Neutrophil (primary cell): ENCODE measurements around the gene HEMGN.
A peak's percentile ranks its signal among the peaks of the same experiment; 100 is the strongest.

Source experiments
- H3K27ac ChIP-seq: fragments of 200-600 bp; sonication (generic); 2 replicates; pipeline ENCODE4 v1.5.1; 2016; ENCODE audit warnings: mild to moderate bottlenecking, moderate library complexity
- H3K27me3 ChIP-seq: fragments of 200-600 bp; sonication (generic); 2 replicates; pipeline ENCODE4 v1.6.0; 2016; ENCODE audit warnings: mild to moderate bottlenecking
- H3K36me3 ChIP-seq: fragments of 200-600 bp; sonication (generic); 2 replicates; pipeline ENCODE4 v1.5.1; 2017
- H3K4me1 ChIP-seq, 2 experiments: fragments of 200-600 bp in 1 of 2; sonication (generic) in 1 of 2; 1 replicate in 1 of 2; 2 replicates in 1 of 2; pipeline versions ENCODE4 v1.5.1 to v1.6.1; 2013 to 2016; ENCODE audit warnings: low read depth in 1 of 2, low read length in 1 of 2, mild to moderate bottlenecking in 1 of 2, moderate library complexity in 1 of 2; ENCODE audit not compliant: control insufficient read depth in 1 of 2, insufficient read depth in 1 of 2
- H3K4me3 ChIP-seq, 2 experiments: fragments of 200-600 bp in 1 of 2; sonication (generic) in 1 of 2; 1 replicate in 1 of 2; 2 replicates in 1 of 2; pipeline ENCODE4 v1.5.1; 2013 to 2016; ENCODE audit warnings: low read depth in 1 of 2, low read length in 1 of 2, mild to moderate bottlenecking in 1 of 2, moderate library complexity in 1 of 2
- H3K9me3 ChIP-seq: fragments of 200-600 bp; sonication (generic); 2 replicates; pipeline ENCODE4 v1.5.1; 2016
- TF ChIP-seq, protein P1 (sequence below): fragments of 200-600 bp; sonication (generic); IDR thresholded peaks from 2 replicates; pipeline ENCODE4 v1.5.1; 2016; ENCODE audit warnings: antibody characterized with exemption

Gene HEMGN

DNA sequence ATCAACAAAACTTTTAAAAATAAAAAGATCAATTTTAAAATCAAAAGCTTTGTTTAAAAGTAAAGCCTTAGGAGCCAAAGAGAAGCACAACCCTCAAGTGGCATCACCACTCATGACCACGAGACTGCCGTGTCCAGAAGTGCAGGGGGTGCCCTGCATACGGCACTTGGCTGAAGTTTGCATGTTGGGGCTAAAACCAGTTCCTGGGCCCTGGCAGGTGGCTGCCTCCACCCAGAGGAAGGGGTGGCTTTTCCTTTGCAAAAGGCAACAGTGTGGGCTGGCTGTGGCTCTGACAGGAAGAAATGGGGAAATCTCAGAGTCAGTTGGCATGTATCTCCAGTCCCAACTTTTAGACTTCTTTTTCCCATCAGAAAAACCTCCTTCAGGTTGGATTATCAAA lies 30.9 kb downstream of the HEMGN start:
- H3K4me3 ChIP-seq = peak overlapping the region; percentile 55 to 57
- H3K27me3 ChIP-seq = no peaks in the 10 kb centered on the region
- H3K4me1 ChIP-seq = peaks cover 79 to 84% of the 10 kb centered on the region in 2 experiments
- H3K36me3 ChIP-seq = peaks cover 21% of the 10 kb centered on the region
- TF ChIP-seq, protein P1, sequence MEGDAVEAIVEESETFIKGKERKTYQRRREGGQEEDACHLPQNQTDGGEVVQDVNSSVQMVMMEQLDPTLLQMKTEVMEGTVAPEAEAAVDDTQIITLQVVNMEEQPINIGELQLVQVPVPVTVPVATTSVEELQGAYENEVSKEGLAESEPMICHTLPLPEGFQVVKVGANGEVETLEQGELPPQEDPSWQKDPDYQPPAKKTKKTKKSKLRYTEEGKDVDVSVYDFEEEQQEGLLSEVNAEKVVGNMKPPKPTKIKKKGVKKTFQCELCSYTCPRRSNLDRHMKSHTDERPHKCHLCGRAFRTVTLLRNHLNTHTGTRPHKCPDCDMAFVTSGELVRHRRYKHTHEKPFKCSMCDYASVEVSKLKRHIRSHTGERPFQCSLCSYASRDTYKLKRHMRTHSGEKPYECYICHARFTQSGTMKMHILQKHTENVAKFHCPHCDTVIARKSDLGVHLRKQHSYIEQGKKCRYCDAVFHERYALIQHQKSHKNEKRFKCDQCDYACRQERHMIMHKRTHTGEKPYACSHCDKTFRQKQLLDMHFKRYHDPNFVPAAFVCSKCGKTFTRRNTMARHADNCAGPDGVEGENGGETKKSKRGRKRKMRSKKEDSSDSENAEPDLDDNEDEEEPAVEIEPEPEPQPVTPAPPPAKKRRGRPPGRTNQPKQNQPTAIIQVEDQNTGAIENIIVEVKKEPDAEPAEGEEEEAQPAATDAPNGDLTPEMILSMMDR = no peak
- H3K27ac ChIP-seq = peak overlapping the region; percentile 94
- no peaks in the 10 kb centered on the region for H3K9me3 ChIP-seq

- Histone ChIP-seq H3K27me3 (no peaks in the 10 kb centered on the region), H3K27ac (peak overlapping the region; percentile 94), H3K4me1 (peaks cover 84 to 91% of the 10 kb centered on the region in 2 experiments), H3K9me3 (no peaks in the 10 kb centered on the region), H3K4me3 (peak overlapping the region; percentile 55 to 57), H3K36me3 (peaks cover 16% of the 10 kb centered on the region)
- TF ChIP-seq, protein P1 = no peak
Measured at GRCh38 chr9:97906236-97906831, 31.6 kb downstream of the HEMGN start.

- TF ChIP-seq, protein P1 = no peak
- Histone ChIP-seq H3K4me1 (peaks cover 88 to 96% of the 10 kb centered on the region in 2 experiments), H3K4me3 (peak overlapping the region in 1 of 2 experiments; percentile 55), H3K27ac (peak overlapping the region; percentile 94), H3K36me3 (peaks cover 6% of the 10 kb centered on the region), H3K27me3 (no peaks in the 10 kb centered on the region), H3K9me3 (no peaks in the 10 kb centered on the region)
Measured at GRCh38 chr9:97905228-97905627, 32.7 kb downstream of the HEMGN start.

DNA sequence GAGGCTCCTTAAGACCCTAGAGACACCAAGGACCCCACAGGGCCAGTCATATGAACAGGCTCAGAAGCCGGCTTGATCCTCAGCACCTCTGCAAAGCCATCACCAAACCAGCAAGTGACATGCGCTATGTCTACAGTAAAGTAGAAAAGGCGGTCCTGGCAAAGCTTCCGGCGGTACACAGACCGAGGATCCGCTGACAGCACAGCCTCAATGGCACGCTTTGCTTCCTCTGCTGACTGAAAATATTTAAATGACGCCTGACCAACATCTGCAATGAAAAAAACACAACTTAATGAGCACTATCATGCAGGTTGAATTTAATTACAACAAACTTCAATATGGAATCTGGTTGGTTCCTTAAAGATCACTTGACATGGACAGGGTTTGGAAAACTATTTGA lies 33.2 kb downstream of the HEMGN start:
- no peaks in the 10 kb centered on the region for H3K27me3 ChIP-seq
- peak overlapping the region; percentile 94 for H3K27ac ChIP-seq
- H3K9me3 ChIP-seq = no peaks in the 10 kb centered on the region
- peaks cover 83 to 91% of the 10 kb centered on the region in 2 experiments for H3K4me1 ChIP-seq
- H3K4me3 ChIP-seq = peak overlapping the region in 1 of 2 experiments; percentile 55
- TF ChIP-seq, protein P1 = no peak
- H3K36me3 ChIP-seq = peaks cover 6% of the 10 kb centered on the region

GRCh38 chr9:97903177-97903576 lies 34.8 kb downstream of the HEMGN start:
- H3K9me3 ChIP-seq = no peaks in the 10 kb centered on the region
- no peaks in the 10 kb centered on the region for H3K27me3 ChIP-seq
- H3K4me3 ChIP-seq = no peak overlapping the region
- peaks cover 67 to 75% of the 10 kb centered on the region in 2 experiments for H3K4me1 ChIP-seq
- TF ChIP-seq, protein P1 = no peak
- peak overlapping the region; percentile 94 for H3K27ac ChIP-seq
- peaks cover 6% of the 10 kb centered on the region for H3K36me3 ChIP-seq
